8988T (cell line): Measurements from ENCODE around the gene TNP1.

Source experiments
- DNase-seq: peaks from one replicate; pipeline ENCODE4 v3.0.0; 2011

Gene TNP1

GRCh38 chr2:216837740-216838139 lies 22.1 kb downstream of the TNP1 start:
- no peak for DNase-seq

DNA sequence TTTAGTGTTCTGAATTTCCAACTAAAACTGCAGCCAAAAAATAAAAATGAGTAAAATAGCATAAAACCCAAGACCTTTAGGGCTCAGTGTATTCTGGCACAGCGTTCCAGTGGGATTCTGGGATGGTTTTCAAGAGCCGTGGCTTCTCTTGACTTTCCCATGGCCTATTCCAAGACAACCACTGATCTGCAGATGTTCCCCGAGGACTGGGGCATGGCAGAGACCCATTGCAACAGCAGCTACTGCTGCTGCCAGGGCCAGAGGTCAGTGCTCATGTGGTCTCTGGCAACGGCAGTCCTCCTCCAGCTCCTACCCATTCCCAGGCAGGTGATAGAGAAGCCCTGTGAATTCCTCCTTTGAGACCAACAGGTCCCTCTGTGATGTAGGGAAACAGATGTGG lies 26.8 kb downstream of the TNP1 start:
- DNase-seq = no peak

- DNase-seq = no peak
Measured at GRCh38 chr2:216830346-216830745, 29.5 kb downstream of the TNP1 start.

DNA sequence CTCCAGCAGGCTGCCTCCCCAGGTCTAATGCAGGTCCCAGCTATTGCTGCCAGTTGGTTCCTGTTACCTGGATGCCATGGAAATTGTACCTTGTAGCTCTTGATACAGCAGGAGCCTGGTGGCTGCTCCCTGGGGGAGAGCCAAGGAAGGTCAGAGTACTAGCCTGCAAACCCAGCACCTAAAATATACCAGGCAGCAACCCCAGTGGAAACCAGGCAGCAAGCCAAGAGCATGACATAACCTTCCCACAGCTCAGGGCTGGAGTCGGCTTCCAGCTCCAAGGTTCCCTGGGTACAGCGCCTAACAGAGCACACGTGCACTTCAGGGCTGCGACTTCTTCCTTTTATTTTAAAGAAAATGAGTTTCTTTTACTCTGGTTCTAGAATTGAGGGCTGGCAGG lies 30.3 kb downstream of the TNP1 start:
- no peak for DNase-seq

GRCh38 chr2:216827073-216827720 lies 32.7 kb downstream of the TNP1 start:
- DNase-seq = no peak

DNA sequence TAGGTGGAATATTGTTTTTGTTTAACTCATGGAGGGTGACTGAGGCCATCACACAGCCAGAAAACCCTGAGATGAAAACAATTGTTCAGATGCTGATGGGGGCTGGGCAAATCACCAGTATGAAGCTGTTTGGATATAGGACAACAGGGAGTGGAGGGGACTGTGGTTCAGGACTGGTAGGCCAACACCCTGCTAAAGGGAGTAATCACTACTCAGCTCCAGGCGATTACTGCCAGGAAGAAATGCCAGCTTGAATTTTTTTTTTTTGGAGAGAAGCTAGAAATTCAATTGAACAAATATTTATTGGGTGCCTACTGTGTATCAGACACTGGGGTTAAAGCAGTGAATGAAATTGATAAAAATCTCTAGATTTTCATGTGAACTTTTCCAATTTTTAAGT lies 37.4 kb downstream of the TNP1 start:
- DNase-seq = no peak

DNA sequence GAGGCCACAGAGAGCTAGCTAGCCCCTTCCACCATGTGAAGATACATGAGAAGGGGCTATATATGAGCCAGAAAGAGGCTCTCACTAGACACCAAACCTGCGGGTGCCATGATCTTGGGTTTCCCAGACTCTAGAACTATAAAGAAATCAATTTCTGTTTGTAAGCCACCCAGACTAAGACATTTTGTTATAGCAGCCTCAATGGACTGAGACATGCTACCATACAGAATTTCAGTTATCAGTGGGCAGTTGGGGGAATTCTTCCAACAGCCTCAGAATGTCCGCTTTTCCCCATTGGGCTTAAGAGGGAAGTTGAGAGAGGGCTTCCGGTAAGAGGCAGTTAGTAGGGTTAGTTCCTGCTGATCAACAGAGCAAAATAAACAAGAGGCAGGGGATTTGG lies 39.2 kb downstream of the TNP1 start:
- no peak for DNase-seq

- no peak for DNase-seq
Measured at GRCh38 chr2:216819766-216820165, 40.1 kb downstream of the TNP1 start.

- no peak for DNase-seq
Measured at GRCh38 chr2:216819055-216819454, 40.8 kb downstream of the TNP1 start.

DNA sequence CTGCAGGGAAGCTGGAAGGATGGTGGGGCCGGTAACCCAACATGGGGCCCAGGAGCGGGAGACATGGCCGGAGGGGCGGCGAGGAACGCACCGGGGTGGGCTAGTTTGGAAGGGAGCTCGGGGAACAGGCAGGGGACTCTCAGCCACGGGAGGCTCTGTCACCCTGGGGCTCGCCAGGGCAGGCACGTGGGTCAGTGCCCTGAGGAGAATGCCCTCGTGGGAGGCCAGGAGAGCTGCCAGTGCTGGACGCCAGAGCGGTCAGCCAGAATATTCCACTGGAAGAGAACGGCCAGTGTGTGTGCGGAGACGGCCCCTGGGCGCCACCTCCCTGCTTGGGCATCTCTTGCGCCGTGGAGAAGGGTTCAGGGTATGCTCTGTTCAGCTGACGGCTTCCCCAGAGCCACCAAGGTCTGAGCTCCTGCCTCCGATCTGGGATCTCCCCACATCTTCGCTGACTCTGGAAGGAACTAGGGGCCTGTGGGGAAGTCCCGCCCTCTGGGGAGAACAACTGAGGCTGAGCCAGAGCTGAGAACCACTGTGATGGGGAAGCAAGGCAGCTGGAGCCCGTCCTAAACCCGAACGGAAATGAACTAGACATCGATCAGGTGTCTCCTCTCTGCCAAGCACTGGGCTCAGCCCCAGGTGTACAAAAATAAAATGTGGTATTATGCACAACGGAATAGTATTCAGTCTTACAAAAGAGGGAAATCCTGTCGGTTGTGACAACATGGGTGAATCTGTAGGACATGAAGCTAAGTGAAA lies 49.3 kb downstream of the TNP1 start:
- no peak for DNase-seq
